Cardiac fibroblast (primary cell): Measurements from ENCODE around the gene AK9.
A peak's percentile ranks its signal among the peaks of the same experiment; 100 is the strongest.

Experiments
- DNase-seq, 2 donors: peaks; one replicate each; pipeline versions ENCODE4 v3.0.0 to v3.0.0-alpha.2; 2010; ENCODE audit warnings: low read depth in 2 of 2
- H3K4me3 ChIP-seq, 2 donors: replicated peaks in 1 of 2; 1 replicate in 1 of 2; 2 replicates in 1 of 2; pipeline ENCODE4 v1.5.1; 2011; ENCODE audit warnings: low read depth in 2 of 2, low read length in 2 of 2, mild to moderate bottlenecking in 2 of 2, moderate library complexity in 1 of 2
- CTCF ChIP-seq: IDR thresholded peaks from one replicate; pipeline ENCODE4 v1.5.1; 2011; ENCODE audit warnings: low read depth, mild to moderate bottlenecking, low read length, inconsistent platforms

AK9 gene

GRCh38 chr6:109488001-109488400 is 203.0 kb downstream of the AK9 start:
- TF ChIP-seq CTCF: no peak
- no peak for DNase-seq
- no peak overlapping the region for H3K4me3 ChIP-seq

- no peak for DNase-seq
- H3K4me3 ChIP-seq: no peak overlapping the region
- no peak for TF ChIP-seq CTCF
Measured at GRCh38 chr6:109486068-109486467, 204.9 kb downstream of the AK9 start.

DNA sequence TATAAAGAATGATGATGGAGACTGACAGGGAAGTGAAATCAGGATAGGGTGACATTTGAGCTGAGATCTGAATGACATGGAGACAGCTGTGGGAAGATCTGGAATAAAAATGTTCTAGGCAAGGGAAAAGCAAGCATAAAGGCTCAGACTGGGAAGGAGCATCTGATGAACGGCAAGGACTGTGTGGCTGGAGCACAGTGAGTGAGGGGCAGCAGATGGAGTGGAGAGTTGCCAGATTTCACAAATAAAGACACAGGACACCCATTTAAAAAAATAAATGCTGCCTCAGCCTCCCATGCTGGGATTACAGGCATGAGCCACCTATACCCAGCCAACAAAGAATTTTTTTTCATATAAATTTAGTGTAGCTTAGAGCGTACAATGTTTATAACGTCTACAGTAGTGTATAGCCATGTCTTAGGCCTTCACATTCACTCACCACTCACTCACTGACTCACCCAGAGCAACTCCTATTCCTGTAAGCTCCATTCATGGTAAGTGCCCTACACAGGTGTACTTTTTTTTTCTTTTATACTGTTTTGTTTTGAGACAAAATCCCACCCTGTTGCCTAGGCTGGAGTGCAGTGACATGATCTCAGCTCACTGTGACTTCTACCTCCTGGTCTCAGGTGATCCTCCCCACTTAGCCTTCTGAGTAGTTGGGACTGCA is 205.6 kb downstream of the AK9 start:
- TF ChIP-seq CTCF: no peak
- H3K4me3 ChIP-seq: no peak overlapping the region
- no peak for DNase-seq

DNA sequence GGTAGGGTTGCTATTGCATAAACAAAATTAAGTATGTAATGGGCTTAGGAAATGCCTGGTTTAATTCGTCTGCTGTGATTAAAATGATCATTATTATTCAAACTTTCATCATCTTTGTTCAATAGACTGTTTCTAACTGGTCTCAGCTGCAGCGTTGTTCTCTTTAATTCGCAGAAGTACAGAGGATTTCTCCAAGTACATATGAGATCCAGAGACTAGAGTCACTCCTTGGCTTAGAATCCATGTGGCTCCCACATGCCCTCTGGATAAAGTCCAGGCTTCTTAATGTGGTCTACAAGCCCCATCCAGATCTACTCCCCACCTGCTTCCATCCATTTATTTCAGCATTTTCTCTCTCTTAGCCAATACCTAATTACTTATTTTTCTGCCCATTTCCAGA is 206.9 kb downstream of the AK9 start:
- no peak overlapping the region for H3K4me3 ChIP-seq
- TF ChIP-seq CTCF: no peak
- no peak for DNase-seq

- peak overlapping the region; percentile 47 to 77 for H3K4me3 ChIP-seq
- no peak for TF ChIP-seq CTCF
Measured at GRCh38 chr6:109483735-109484057, 207.3 kb downstream of the AK9 start.

DNA sequence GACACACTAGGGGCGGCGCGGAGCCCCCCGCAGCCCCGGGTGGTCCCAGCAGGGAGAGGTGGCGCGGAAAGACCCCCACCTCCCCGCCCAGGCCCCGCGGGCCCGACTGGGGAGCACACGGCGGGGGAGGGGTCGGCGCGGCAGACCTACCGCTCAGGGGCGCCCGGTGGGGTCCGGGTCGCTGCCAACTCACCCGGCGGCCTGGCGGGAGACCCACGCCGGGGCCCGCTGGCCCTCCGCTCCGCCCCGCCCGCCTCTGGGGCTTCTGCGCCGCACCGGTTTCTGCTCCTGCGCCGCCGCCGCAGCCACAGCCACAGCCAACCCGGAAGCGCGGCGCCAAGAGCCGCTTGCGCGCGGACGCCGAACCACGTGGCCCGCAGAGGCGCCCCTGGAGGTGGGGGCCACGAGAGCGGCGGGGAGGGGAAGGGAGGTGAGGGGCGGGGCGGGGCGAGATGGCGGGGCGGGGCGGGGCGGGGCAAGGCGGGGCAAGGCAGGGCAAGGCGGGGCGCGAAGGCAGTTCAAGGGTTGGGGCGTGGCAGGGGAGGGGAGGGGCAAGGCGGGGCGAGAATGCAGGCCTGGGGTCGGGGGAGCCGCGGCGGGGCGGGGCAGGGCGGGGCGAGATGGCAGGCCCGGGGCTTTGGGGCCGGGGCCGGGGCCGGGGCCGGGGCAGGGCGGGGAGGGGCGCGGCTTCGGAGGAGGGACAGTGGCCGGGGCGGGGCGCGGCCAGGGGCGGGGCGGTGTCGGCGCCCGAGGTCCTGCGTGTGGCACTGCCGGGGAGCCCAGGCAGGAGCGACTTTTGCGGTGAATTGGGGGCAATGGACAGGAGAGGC is 207.9 kb downstream of the AK9 start, which contains the start of gene ZBTB24:
Gene ZBTB24, minus strand, starts transcription at position 315 of the 830 bp plus-strand sequence. CDS start 1,193 bp downstream, outside the sequence.
- peak within 1 kb of the TSS; percentile 70 to 77 for H3K4me3 ChIP-seq
- TF ChIP-seq CTCF: no peak
- DNase-seq: peak; percentile 85 to 94

More at GRCh38 chr6:109483735-109484057, 207.3 kb downstream of the AK9 start:
- DNase-seq: no peak
